HepG2 (cell line): ENCODE measurements around the gene NID2.

ENCODE experiments used
- CENPT ChIP-seq: sonication (generic); formaldehyde crosslinking; IDR thresholded peaks from 2 replicates; pipeline ENCODE4 v1.8.0; 2022; ENCODE audit warnings: low read depth, mild to moderate bottlenecking, moderate library complexity, missing genetic modification reagents
- CTCF ChIP-seq: sonication (generic); formaldehyde crosslinking; IDR thresholded peaks from 2 replicates; pipeline ENCODE4 v1.5.0; 2020; ENCODE audit warnings: mild to moderate bottlenecking, missing genetic modification reagents, moderate library complexity
- ESRRA ChIP-seq: sonication (generic); formaldehyde crosslinking; IDR thresholded peaks from 2 replicates; pipeline ENCODE4 v1.5.1; 2020; ENCODE audit warnings: mild to moderate bottlenecking, low read depth, missing genetic modification reagents
- FOXP1 ChIP-seq, 2 experiments: fragments of 450-650 bp in 1 of 2; IDR thresholded peaks; 2 replicates each; pipeline ENCODE4 v1.6.1; 2017 to 2018; ENCODE audit warnings: antibody characterized with exemption in 1 of 2
- JUND ChIP-seq: sonication (generic); formaldehyde crosslinking; IDR thresholded peaks from 2 replicates; pipeline ENCODE4 v1.8.0; 2022; ENCODE audit warnings: mild to moderate bottlenecking, missing genetic modification reagents
- NFATC3 ChIP-seq: sonication (generic); formaldehyde crosslinking; IDR thresholded peaks from 2 replicates; pipeline ENCODE4 v1.5.1; 2020; ENCODE audit warnings: mild to moderate bottlenecking, missing genetic modification reagents
- NR2C2 ChIP-seq: sonication (generic); formaldehyde crosslinking; IDR thresholded peaks from 2 replicates; pipeline ENCODE4 v1.4.0; 2020; ENCODE audit warnings: missing genetic modification reagents, mild to moderate bottlenecking, moderate library complexity, borderline replicate concordance
- POLR2A ChIP-seq, 2 experiments: IDR thresholded peaks; 2 replicates each; pipeline ENCODE4 v1.6.1; 2011; ENCODE audit warnings: low read depth in 2 of 2, low read length in 2 of 2, mild to moderate bottlenecking in 1 of 2, moderate library complexity in 1 of 2; ENCODE audit not compliant: insufficient read depth in 1 of 2
- TAF1 ChIP-seq: sonication (generic); formaldehyde crosslinking; IDR thresholded peaks from 2 replicates; pipeline ENCODE4 v1.4.0; 2020; ENCODE audit warnings: missing genetic modification reagents
- ZSCAN20 ChIP-seq: sonication (generic); formaldehyde crosslinking; IDR thresholded peaks from 2 replicates; pipeline ENCODE4 v1.4.0; 2020; ENCODE audit warnings: missing genetic modification reagents, mild to moderate bottlenecking, borderline replicate concordance
- TF ChIP-seq, protein P1 (sequence below): fragments of 450-650 bp; IDR thresholded peaks from 2 replicates; pipeline ENCODE4 v1.6.1; 2016
- TF ChIP-seq, protein P2 (sequence below): sonication (generic); formaldehyde crosslinking; IDR thresholded peaks from 2 replicates; pipeline ENCODE4 v1.8.1; 2023; ENCODE audit warnings: missing genetic modification reagents, inconsistent platforms, borderline replicate concordance

- TF ChIP-seq ZSCAN20 (no peak), POLR2A (IDR thresholded peaks at IDR 0.05; ENCODE audit: insufficient read depth in 1 of 2, low read depth in 2 of 2, low read length in 2 of 2) (no peak), NR2C2 (CRISPR knock-in tag) (no peak), NFATC3 (CRISPR knock-in tag) (no peak), FOXP1 (IDR thresholded peaks at IDR 0.05) (no peak), FOXP1 (CRISPR knock-in tag; IDR thresholded peaks at IDR 0.05) (no peak), CTCF (CRISPR knock-in tag) (no peak), JUND (CRISPR knock-in tag) (no peak), TAF1 (CRISPR knock-in tag) (no peak), CENPT (no peak), ESRRA (CRISPR knock-in tag) (no peak)
- TF ChIP-seq, protein P1, sequence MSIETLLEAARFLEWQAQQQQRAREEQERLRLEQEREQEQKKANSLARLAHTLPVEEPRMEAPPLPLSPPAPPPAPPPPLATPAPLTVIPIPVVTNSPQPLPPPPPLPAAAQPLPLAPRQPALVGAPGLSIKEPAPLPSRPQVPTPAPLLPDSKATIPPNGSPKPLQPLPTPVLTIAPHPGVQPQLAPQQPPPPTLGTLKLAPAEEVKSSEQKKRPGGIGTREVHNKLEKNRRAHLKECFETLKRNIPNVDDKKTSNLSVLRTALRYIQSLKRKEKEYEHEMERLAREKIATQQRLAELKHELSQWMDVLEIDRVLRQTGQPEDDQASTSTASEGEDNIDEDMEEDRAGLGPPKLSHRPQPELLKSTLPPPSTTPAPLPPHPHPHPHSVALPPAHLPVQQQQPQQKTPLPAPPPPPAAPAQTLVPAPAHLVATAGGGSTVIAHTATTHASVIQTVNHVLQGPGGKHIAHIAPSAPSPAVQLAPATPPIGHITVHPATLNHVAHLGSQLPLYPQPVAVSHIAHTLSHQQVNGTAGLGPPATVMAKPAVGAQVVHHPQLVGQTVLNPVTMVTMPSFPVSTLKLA: no peak
- TF ChIP-seq, protein P2, sequence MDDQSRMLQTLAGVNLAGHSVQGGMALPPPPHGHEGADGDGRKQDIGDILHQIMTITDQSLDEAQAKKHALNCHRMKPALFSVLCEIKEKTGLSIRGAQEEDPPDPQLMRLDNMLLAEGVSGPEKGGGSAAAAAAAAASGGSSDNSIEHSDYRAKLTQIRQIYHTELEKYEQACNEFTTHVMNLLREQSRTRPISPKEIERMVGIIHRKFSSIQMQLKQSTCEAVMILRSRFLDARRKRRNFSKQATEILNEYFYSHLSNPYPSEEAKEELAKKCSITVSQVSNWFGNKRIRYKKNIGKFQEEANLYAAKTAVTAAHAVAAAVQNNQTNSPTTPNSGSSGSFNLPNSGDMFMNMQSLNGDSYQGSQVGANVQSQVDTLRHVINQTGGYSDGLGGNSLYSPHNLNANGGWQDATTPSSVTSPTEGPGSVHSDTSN (CRISPR knock-in tag): no peak
Measured at GRCh38 chr14:52079239-52079959, 10.5 kb upstream of the NID2 start.
